ENCODE results near the gene SPHK2.
"Not testable (repeated sequence)": the region's sequence is repeated elsewhere in the genome, so short reads cannot be mapped to it uniquely, and the experiment has no call there.

The SPHK2 gene

GRCh38 chr19:48618916-48619691 lies at the start of gene SPHK2, which contains the start of gene RPL18:
Gene SPHK2 (plus strand): TSS chr19:48619506. CDS start chr19:48620515, 1,009 bp downstream.
Gene RPL18 (minus strand): TSS chr19:48619178. CDS start chr19:48619143, 35 bp downstream.
- peak; percentile 95 for DNase-seq

- no peak for DNase-seq
Measured at GRCh38 chr19:48569814-48570213, 49.5 kb upstream of the SPHK2 start.

GRCh38 chr19:48571378-48572162 lies 47.7 kb upstream of the SPHK2 start:
- DNase-seq = no peak

- no peak for DNase-seq
Measured at GRCh38 chr19:48573163-48573505, 46.2 kb upstream of the SPHK2 start.

GRCh38 chr19:48575931-48576622 lies 43.2 kb upstream of the SPHK2 start:
- no peak for DNase-seq

- DNase-seq = not testable (repeated sequence)
Measured at GRCh38 chr19:48577908-48578307, 41.4 kb upstream of the SPHK2 start.

- no peak for DNase-seq
Measured at GRCh38 chr19:48578891-48579290, 40.4 kb upstream of the SPHK2 start.

- no peak for DNase-seq
Measured at GRCh38 chr19:48582168-48582567, 37.1 kb upstream of the SPHK2 start.

- no peak for DNase-seq
Measured at GRCh38 chr19:48587387-48587786, 31.9 kb upstream of the SPHK2 start.

- peak; percentile 94 for DNase-seq
Measured at GRCh38 chr19:48588670-48589401, 30.5 kb upstream of the SPHK2 start.

- no peak for DNase-seq
Measured at GRCh38 chr19:48591021-48591420, 28.3 kb upstream of the SPHK2 start.

GRCh38 chr19:48595171-48595570 lies 24.1 kb upstream of the SPHK2 start:
- DNase-seq = no peak

GRCh38 chr19:48595833-48596232 lies 23.5 kb upstream of the SPHK2 start:
- DNase-seq = no peak

GRCh38 chr19:48596237-48596636 lies 23.1 kb upstream of the SPHK2 start:
- DNase-seq = no peak

- DNase-seq = peak; percentile 34
Measured at GRCh38 chr19:48596679-48597465, 22.4 kb upstream of the SPHK2 start.

- DNase-seq = no peak
Measured at GRCh38 chr19:48598996-48599700, 20.2 kb upstream of the SPHK2 start.

- DNase-seq = no peak
Measured at GRCh38 chr19:48600679-48601417, 18.5 kb upstream of the SPHK2 start.

GRCh38 chr19:48603001-48603400 lies 16.3 kb upstream of the SPHK2 start:
- DNase-seq = no peak

- no peak for DNase-seq
Measured at GRCh38 chr19:48603449-48603848, 15.9 kb upstream of the SPHK2 start.

- no peak for DNase-seq
Measured at GRCh38 chr19:48603850-48604249, 15.5 kb upstream of the SPHK2 start.

All from stimulated activated CD8-positive, alpha-beta memory T cell treated with anti-CD3 and anti-CD28 coated beads, Interleukin-4, amount 100 ng/mL, for 48 hours (primary cell).